ENCODE data around the gene SPX.

The SPX gene

DNA sequence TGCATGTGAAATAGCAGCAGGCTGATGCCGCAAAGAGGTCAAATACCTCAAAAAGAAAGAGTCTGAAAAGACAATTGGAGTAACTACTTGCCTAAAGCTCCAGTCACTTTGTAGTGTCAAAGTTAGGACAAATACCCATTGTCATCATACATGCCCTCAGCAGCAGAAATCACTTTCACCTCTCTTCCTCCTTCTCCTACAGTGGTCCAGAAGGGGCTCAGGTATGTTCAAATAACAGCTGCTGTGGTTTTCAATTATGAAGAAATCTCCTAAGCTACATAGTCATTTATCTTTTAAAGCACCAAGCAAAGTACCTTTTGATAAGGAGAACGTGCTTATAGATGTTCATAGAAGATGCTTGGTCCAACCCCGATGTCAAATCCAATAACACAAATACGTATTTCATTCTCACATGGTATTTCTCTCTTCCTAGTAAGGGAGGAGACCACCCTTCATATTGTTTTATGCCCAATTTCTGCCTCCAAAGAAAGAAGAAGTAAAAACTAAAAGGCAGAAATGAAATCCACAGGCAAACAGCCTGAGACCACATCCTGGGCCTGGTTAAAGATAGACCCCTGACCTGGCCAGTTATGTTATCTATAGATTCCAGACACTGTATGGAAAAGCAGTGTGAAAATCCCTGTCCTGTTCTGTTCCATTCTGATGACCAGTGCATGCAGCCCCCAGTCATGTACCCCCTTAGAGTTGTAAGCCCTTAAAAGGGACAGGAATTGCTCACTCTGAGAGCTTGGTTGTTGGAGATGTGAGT lies 54.8 kb downstream of the SPX start:
- Histone ChIP-seq H3K36me3 (ENCODE audit: insufficient read depth, low read length) (no peaks in the 10 kb centered on the region), H3K9me3 (ENCODE audit: control insufficient read depth, insufficient read depth, low read length) (no peaks in the 10 kb centered on the region), H3K4me1 (ENCODE audit: insufficient read depth, low read length) (no peaks in the 10 kb centered on the region)

More for the DNA sequence above, 54.8 kb downstream of the SPX start:
- no peak overlapping the region for H3K9ac ChIP-seq (ENCODE audit: low read depth, low read length)

Measured in ES-I3 (cell line).